GM19328 (cell line): ENCODE results near the gene CPLX1.
"Not testable (repeated sequence)": the region's sequence is repeated elsewhere in the genome, so short reads cannot be mapped to it uniquely, and the experiment has no call there.

ENCODE experiments used
- ATAC-seq: cut with Tn5 transposase; IDR thresholded peaks from one replicate; pipeline ENCODE4 v1.9.1; 2021; ENCODE audit warnings: mild to moderate bottlenecking, moderate library complexity; ENCODE audit not compliant: unreplicated experiment

CPLX1 gene

GRCh38 chr4:740656-741282 lies 85.2 kb downstream of the CPLX1 start:
- ATAC-seq, result no peak

GRCh38 chr4:740011-740410 lies 85.9 kb downstream of the CPLX1 start:
- ATAC-seq, result no peak

GRCh38 chr4:739569-739968 lies 86.4 kb downstream of the CPLX1 start:
- ATAC-seq, result no peak

- no peak for ATAC-seq
These were observed 87.1 kb downstream of the CPLX1 start for GRCh38 chr4:738781-739280.

GRCh38 chr4:736561-736960 lies 89.4 kb downstream of the CPLX1 start:
- not testable (repeated sequence) for ATAC-seq

GRCh38 chr4:735583-735982 lies 90.3 kb downstream of the CPLX1 start:
- ATAC-seq, result no peak
